HEK293 (cell line): Measurements from ENCODE around the gene HDHD3.

ENCODE experiments used
- GLIS1 ChIP-seq: fragments of 450-650 bp; formaldehyde crosslinking; IDR thresholded peaks from 2 replicates; pipeline ENCODE4 v1.5.1; 2016; ENCODE audit warnings: missing biosample characterization, missing genetic modification characterization
- YY1 ChIP-seq: fragments of 450-650 bp; formaldehyde crosslinking; IDR thresholded peaks from 2 replicates; pipeline ENCODE4 v1.5.1; 2018; ENCODE audit warnings: missing biosample characterization, missing genetic modification characterization
- ZFP41 ChIP-seq: fragments of 450-650 bp; formaldehyde crosslinking; IDR thresholded peaks from 2 replicates; pipeline ENCODE4 v1.5.1; 2016; ENCODE audit warnings: missing biosample characterization, missing genetic modification characterization, borderline replicate concordance
- ZNF239 ChIP-seq: fragments of 450-650 bp; formaldehyde crosslinking; IDR thresholded peaks from 2 replicates; pipeline ENCODE4 v1.5.1; 2016; ENCODE audit warnings: missing biosample characterization, missing genetic modification characterization
- ZNF600 ChIP-seq: fragments of 450-650 bp; formaldehyde crosslinking; IDR thresholded peaks from 2 replicates; pipeline ENCODE4 v1.5.1; 2016; ENCODE audit warnings: missing biosample characterization, missing genetic modification characterization
- TF ChIP-seq, protein P1 (sequence below): fragments of 450-650 bp; formaldehyde crosslinking; IDR thresholded peaks from 2 replicates; pipeline ENCODE4 v1.5.1; 2016; ENCODE audit warnings: missing biosample characterization, missing genetic modification characterization
- TF ChIP-seq, protein P2 (sequence below): sonication (generic); formaldehyde crosslinking; IDR thresholded peaks from 2 replicates; pipeline ENCODE4 v1.8.1; 2022; ENCODE audit warnings: mild to moderate bottlenecking, moderate library complexity, missing genetic modification reagents
- TF ChIP-seq, protein P3 (sequence below): fragments of 450-650 bp; formaldehyde crosslinking; conservative IDR thresholded peaks from 2 replicates; pipeline ENCODE4 v1.5.1; 2016; ENCODE audit warnings: low read depth, missing biosample characterization, missing genetic modification characterization
- TF ChIP-seq, protein P4 (sequence below): fragments of 450-650 bp; formaldehyde crosslinking; IDR thresholded peaks from 2 replicates; pipeline ENCODE4 v1.5.1; 2016; ENCODE audit warnings: missing biosample characterization, missing genetic modification characterization

DNA sequence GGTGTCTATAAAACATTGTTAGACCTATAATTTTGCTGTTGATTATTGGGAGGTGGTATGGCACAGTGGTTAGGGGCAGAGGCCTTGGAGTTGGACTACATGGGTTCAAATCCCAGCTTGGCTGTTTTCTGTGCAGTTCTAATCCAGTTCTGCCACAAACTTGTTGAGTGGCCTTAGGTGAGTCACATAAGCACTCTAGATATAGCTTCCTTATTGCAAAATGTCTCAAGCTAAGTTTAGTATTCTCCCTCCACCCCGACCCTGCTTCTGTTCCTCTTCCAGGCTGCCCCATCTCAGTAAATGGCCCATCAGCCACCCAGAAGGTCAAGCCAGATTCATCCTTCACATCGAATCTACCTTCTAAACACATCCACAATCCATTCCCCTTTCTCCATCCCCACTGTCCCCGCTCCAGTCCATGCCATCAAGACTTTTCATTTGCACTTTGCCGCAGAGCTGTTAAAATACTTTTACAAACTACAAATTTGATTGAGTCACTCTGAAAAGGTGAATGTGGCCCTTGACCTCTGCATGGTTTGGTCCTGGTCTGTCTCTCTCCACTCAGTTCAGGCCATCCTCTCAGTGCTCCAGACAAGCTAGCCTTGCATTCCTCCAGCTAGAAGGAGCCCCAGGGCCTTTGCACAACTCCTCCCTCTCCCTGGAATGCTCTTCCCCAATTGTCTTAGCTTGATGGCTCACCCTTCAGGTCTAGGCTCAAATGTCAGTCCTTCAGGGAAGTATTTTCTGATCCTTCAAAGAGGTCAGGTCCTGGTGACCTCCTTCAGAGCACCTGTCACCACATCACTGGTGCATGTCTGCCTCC, 10.0 kb upstream of the HDHD3 start:
- TF ChIP-seq, protein P1, sequence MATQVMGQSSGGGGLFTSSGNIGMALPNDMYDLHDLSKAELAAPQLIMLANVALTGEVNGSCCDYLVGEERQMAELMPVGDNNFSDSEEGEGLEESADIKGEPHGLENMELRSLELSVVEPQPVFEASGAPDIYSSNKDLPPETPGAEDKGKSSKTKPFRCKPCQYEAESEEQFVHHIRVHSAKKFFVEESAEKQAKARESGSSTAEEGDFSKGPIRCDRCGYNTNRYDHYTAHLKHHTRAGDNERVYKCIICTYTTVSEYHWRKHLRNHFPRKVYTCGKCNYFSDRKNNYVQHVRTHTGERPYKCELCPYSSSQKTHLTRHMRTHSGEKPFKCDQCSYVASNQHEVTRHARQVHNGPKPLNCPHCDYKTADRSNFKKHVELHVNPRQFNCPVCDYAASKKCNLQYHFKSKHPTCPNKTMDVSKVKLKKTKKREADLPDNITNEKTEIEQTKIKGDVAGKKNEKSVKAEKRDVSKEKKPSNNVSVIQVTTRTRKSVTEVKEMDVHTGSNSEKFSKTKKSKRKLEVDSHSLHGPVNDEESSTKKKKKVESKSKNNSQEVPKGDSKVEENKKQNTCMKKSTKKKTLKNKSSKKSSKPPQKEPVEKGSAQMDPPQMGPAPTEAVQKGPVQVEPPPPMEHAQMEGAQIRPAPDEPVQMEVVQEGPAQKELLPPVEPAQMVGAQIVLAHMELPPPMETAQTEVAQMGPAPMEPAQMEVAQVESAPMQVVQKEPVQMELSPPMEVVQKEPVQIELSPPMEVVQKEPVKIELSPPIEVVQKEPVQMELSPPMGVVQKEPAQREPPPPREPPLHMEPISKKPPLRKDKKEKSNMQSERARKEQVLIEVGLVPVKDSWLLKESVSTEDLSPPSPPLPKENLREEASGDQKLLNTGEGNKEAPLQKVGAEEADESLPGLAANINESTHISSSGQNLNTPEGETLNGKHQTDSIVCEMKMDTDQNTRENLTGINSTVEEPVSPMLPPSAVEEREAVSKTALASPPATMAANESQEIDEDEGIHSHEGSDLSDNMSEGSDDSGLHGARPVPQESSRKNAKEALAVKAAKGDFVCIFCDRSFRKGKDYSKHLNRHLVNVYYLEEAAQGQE (tag by site-specific recombination): no peak
- TF ChIP-seq GLIS1 (tag by site-specific recombination) (no peak), ZNF600 (tag by site-specific recombination) (no peak), YY1 (tag by site-specific recombination) (no peak), ZNF239 (tag by site-specific recombination) (no peak), ZFP41 (tag by site-specific recombination) (no peak)
- TF ChIP-seq, protein P2, sequence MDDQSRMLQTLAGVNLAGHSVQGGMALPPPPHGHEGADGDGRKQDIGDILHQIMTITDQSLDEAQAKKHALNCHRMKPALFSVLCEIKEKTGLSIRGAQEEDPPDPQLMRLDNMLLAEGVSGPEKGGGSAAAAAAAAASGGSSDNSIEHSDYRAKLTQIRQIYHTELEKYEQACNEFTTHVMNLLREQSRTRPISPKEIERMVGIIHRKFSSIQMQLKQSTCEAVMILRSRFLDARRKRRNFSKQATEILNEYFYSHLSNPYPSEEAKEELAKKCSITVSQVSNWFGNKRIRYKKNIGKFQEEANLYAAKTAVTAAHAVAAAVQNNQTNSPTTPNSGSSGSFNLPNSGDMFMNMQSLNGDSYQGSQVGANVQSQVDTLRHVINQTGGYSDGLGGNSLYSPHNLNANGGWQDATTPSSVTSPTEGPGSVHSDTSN: no peak
- TF ChIP-seq, protein P3, sequence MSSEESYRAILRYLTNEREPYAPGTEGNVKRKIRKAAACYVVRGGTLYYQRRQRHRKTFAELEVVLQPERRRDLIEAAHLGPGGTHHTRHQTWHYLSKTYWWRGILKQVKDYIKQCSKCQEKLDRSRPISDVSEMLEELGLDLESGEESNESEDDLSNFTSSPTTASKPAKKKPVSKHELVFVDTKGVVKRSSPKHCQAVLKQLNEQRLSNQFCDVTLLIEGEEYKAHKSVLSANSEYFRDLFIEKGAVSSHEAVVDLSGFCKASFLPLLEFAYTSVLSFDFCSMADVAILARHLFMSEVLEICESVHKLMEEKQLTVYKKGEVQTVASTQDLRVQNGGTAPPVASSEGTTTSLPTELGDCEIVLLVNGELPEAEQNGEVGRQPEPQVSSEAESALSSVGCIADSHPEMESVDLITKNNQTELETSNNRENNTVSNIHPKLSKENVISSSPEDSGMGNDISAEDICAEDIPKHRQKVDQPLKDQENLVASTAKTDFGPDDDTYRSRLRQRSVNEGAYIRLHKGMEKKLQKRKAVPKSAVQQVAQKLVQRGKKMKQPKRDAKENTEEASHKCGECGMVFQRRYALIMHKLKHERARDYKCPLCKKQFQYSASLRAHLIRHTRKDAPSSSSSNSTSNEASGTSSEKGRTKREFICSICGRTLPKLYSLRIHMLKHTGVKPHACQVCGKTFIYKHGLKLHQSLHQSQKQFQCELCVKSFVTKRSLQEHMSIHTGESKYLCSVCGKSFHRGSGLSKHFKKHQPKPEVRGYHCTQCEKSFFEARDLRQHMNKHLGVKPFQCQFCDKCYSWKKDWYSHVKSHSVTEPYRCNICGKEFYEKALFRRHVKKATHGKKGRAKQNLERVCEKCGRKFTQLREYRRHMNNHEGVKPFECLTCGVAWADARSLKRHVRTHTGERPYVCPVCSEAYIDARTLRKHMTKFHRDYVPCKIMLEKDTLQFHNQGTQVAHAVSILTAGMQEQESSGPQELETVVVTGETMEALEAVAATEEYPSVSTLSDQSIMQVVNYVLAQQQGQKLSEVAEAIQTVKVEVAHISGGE (tag by site-specific recombination): no peak
- TF ChIP-seq, protein P4, sequence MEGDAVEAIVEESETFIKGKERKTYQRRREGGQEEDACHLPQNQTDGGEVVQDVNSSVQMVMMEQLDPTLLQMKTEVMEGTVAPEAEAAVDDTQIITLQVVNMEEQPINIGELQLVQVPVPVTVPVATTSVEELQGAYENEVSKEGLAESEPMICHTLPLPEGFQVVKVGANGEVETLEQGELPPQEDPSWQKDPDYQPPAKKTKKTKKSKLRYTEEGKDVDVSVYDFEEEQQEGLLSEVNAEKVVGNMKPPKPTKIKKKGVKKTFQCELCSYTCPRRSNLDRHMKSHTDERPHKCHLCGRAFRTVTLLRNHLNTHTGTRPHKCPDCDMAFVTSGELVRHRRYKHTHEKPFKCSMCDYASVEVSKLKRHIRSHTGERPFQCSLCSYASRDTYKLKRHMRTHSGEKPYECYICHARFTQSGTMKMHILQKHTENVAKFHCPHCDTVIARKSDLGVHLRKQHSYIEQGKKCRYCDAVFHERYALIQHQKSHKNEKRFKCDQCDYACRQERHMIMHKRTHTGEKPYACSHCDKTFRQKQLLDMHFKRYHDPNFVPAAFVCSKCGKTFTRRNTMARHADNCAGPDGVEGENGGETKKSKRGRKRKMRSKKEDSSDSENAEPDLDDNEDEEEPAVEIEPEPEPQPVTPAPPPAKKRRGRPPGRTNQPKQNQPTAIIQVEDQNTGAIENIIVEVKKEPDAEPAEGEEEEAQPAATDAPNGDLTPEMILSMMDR (tag by site-specific recombination): no peak
